ENCODE data around the gene PI4KB. TPM values are rescaled to one million over a fixed set of nuclear protein-coding genes. Genes with fewer than 3 reads are reported as not detected.

Gene PI4KB
- total and polyA plus RNA-seq, 2 of the 13 experiments (the other 11 are each of a cell fraction or from before 2014, with no cell fraction given) = 19.5 to 29.3 TPM

GRCh38 chr1:151327223-151327902 is at the start of gene PI4KB (continued):
- TF ChIP-seq PRDM4 (CRISPR knock-in tag; IDR thresholded peaks at IDR 0.05; ENCODE audit: borderline replicate concordance) (no peak), GPBP1L1 (CRISPR knock-in tag; IDR thresholded peaks at IDR 0.05) (no peak), ZNF3 (CRISPR knock-in tag; IDR thresholded peaks at IDR 0.05) (no peak), ZNF296 (CRISPR knock-in tag; conservative IDR thresholded peaks at IDR 0.05) (no peak), ZNF333 (CRISPR knock-in tag; IDR thresholded peaks at IDR 0.05; ENCODE audit: borderline replicate concordance) (0 out of 2 replicates have a peak, but pooled peaks have one; percentile 29), POLR2AphosphoS2 (IDR thresholded peaks at IDR 0.05; ENCODE audit: low read depth, low read length) (no peak), HOXA7 (CRISPR knock-in tag; IDR thresholded peaks at IDR 0.05) (no peak), NFIC (IDR thresholded peaks at IDR 0.05; ENCODE audit: low read length) (0 out of 2 replicates have a peak, but pooled peaks have one; percentile 14), ZNF784 (CRISPR knock-in tag; IDR thresholded peaks at IDR 0.05; ENCODE audit: borderline replicate concordance) (no peak), ZFP91 (CRISPR knock-in tag; IDR thresholded peaks at IDR 0.05; ENCODE audit: borderline replicate concordance) (no peak; the same call in 1 of the 2 replicates), ZNF652 (CRISPR knock-in tag; IDR thresholded peaks at IDR 0.05; ENCODE audit: borderline replicate concordance, low read depth) (no peak), MED8 (CRISPR knock-in tag; IDR thresholded peaks at IDR 0.05; ENCODE audit: insufficient replicate concordance) (no peak), ARID4A (CRISPR knock-in tag; IDR thresholded peaks at IDR 0.05; ENCODE audit: borderline replicate concordance) (peak; percentile 25; the same call in 1 of the 2 replicates), POLR2A (IDR thresholded peaks at IDR 0.05; ENCODE audit: insufficient read depth in 1 of 2, low read depth in 2 of 2, low read length in 2 of 2) (peak; percentile 58 to 69)
- TF ChIP-seq, protein P1, sequence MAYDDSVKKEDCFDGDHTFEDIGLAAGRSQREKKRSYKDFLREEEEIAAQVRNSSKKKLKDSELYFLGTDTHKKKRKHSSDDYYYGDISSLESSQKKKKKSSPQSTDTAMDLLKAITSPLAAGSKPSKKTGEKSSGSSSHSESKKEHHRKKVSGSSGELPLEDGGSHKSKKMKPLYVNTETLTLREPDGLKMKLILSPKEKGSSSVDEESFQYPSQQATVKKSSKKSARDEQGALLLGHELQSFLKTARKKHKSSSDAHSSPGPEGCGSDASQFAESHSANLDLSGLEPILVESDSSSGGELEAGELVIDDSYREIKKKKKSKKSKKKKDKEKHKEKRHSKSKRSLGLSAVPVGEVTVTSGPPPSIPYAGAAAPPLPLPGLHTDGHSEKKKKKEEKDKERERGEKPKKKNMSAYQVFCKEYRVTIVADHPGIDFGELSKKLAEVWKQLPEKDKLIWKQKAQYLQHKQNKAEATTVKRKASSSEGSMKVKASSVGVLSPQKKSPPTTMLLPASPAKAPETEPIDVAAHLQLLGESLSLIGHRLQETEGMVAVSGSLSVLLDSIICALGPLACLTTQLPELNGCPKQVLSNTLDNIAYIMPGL (CRISPR knock-in tag; IDR thresholded peaks at IDR 0.05; ENCODE audit: borderline replicate concordance in 1 of 2, low read depth in 1 of 2) = 0 out of 4 replicates have a peak, but pooled peaks have one; percentile 29 to 49

All from HepG2 (cell line).